Upper lobe of right lung (tissue), 1 donor: Measurements from ENCODE around the gene ILDR2. TPM values are rescaled to one million over a fixed set of nuclear protein-coding genes. Genes with fewer than 3 reads are reported as not detected.

Source experiments
- ATAC-seq: fragments of 200-7000 bp; cut with Tn5 transposase; one replicate; pipeline ENCODE4 v1.9.1; 2020; ENCODE audit warnings: mild to moderate bottlenecking, moderate library complexity
- DNase-seq: peaks from one replicate; pipeline ENCODE4 v3.0.0-alpha.2; 2020
- H3K27ac ChIP-seq: fragments of 200-600 bp; one replicate; pipeline ENCODE4 v1.8.0; 2022
- H3K27me3 ChIP-seq: fragments of 200-600 bp; one replicate; pipeline ENCODE4 v1.8.0; 2022; ENCODE audit warnings: mild to moderate bottlenecking
- H3K36me3 ChIP-seq: fragments of 200-600 bp; one replicate; pipeline ENCODE4 v1.8.0; 2022
- H3K4me1 ChIP-seq: fragments of 200-600 bp; one replicate; pipeline ENCODE4 v1.8.0; 2022
- H3K4me3 ChIP-seq: fragments of 200-600 bp; one replicate; pipeline ENCODE4 v1.8.0; 2022; ENCODE audit warnings: mild to moderate bottlenecking
- H3K9me3 ChIP-seq: fragments of 200-600 bp; one replicate; pipeline ENCODE4 v1.8.0; 2022
- CTCF ChIP-seq: fragments of 200-600 bp; IDR thresholded peaks from one replicate; pipeline ENCODE4 v1.8.0; 2022; ENCODE audit warnings: antibody characterized with exemption
- intact Hi-C: fragments of 100-400 bp; cut with DNase I; formaldehyde crosslinking; loops from one replicate; pipeline ENCODE4 v1.11.0; 2022
- total RNA-seq: library from RNA; stranded (reverse); fragmentation: NEBNext Ultra II Directional; extraction: Animal tissue kit (Norgen Biotek cat#: 25700); gene quantifications from one replicate; pipeline ENCODE4 v1.2.1, GENCODE V29; 2021
- donor health status: DM: no; HTN: yes; CAD: no; lungs with severe emphysema.

Gene ILDR2
- total RNA-seq, 1 donor from 2014 or later: 0.98 TPM

GRCh38 chr1:166952002-166952746, 23.2 kb downstream of the ILDR2 start:
- Histone ChIP-seq H3K36me3 (no peaks in the 10 kb centered on the region), H3K27me3 (peaks cover 5% of the 10 kb centered on the region), H3K4me1 (peaks cover 5% of the 10 kb centered on the region), H3K27ac (no peak overlapping the region), H3K9me3 (no peaks in the 10 kb centered on the region), H3K4me3 (no peak overlapping the region)
- no peak for ATAC-seq
- DNase-seq: no peak
- intact Hi-C loops: no loop called here
- TF ChIP-seq CTCF: no peak

GRCh38 chr1:166951050-166951449, 24.3 kb downstream of the ILDR2 start:
- no peak for TF ChIP-seq CTCF
- no peak overlapping the region for H3K27ac ChIP-seq
- no peak overlapping the region for H3K4me3 ChIP-seq
- ATAC-seq: no peak
- H3K9me3 ChIP-seq: no peaks in the 10 kb centered on the region
- intact Hi-C loops: no loop called here
- H3K36me3 ChIP-seq: no peaks in the 10 kb centered on the region
- H3K4me1 ChIP-seq: peaks cover 5% of the 10 kb centered on the region
- no peak for DNase-seq
- peaks cover 13% of the 10 kb centered on the region for H3K27me3 ChIP-seq

GRCh38 chr1:166950156-166950555, 25.2 kb downstream of the ILDR2 start:
- no peak overlapping the region for H3K27ac ChIP-seq
- H3K27me3 ChIP-seq: peaks cover 15% of the 10 kb centered on the region
- no peak overlapping the region for H3K4me3 ChIP-seq
- no peaks in the 10 kb centered on the region for H3K9me3 ChIP-seq
- TF ChIP-seq CTCF: no peak
- DNase-seq: no peak
- ATAC-seq: no peak
- H3K36me3 ChIP-seq: no peaks in the 10 kb centered on the region
- intact Hi-C loops: no loop called here
- peaks cover 5% of the 10 kb centered on the region for H3K4me1 ChIP-seq

GRCh38 chr1:166948856-166949350, 26.4 kb downstream of the ILDR2 start:
- ATAC-seq (no peak), DNase-seq (no peak)
- intact Hi-C loops: no loop called here
- no peak overlapping the region for H3K4me3 ChIP-seq
- peaks cover 21% of the 10 kb centered on the region for H3K27me3 ChIP-seq
- no peak overlapping the region for H3K27ac ChIP-seq
- peaks cover 5% of the 10 kb centered on the region for H3K4me1 ChIP-seq
- TF ChIP-seq CTCF: no peak
- H3K36me3 ChIP-seq: no peaks in the 10 kb centered on the region
- no peaks in the 10 kb centered on the region for H3K9me3 ChIP-seq

GRCh38 chr1:166947398-166948043, 27.8 kb downstream of the ILDR2 start:
- Histone ChIP-seq H3K27ac (no peak overlapping the region), H3K4me1 (peaks cover 5% of the 10 kb centered on the region), H3K36me3 (no peaks in the 10 kb centered on the region), H3K9me3 (no peaks in the 10 kb centered on the region), H3K4me3 (no peak overlapping the region), H3K27me3 (peaks cover 21% of the 10 kb centered on the region)
- ATAC-seq: peak; percentile 62
- peak; percentile 65 for DNase-seq
- no peak for TF ChIP-seq CTCF
- intact Hi-C loops: no loop called here
